Caco-2 (cell line): ENCODE measurements around the gene RPS14. TPM values are rescaled to one million over a fixed set of nuclear protein-coding genes. Genes with fewer than 3 reads are reported as not detected.
A peak's percentile ranks its signal among the peaks of the same experiment; 100 is the strongest.
"Not testable (repeated sequence)": the region's sequence is repeated elsewhere in the genome, so short reads cannot be mapped to it uniquely, and the experiment has no call there.

Experiments
- BruUV-seq: library from RNA; stranded (reverse); fragments of 400-500 nt; replicated peaks from 2 replicates; lab custom pipeline; 2021; lab: Mats Ljungman, UMichigan
- CTCF ChIA-PET: fragments of 300-600 bp; sonication (Branson Sonifier 250); formaldehyde crosslinking; loops from one replicate; lab custom pipeline; 2022; ENCODE audit warnings: antibody characterized with exemption; lab: Charles Lee
- POLR2A ChIA-PET: fragments of 300-600 bp; sonication (Branson Sonifier 250); formaldehyde crosslinking; loops from one replicate; lab custom pipeline; 2022; ENCODE audit warnings: antibody characterized with exemption; lab: Charles Lee
- DNase-seq, 2 experiments: peaks; one replicate each; pipeline versions ENCODE4 v3.0.0 to v3.0.0-alpha.2; 2020 to 2022
- H3K27me3 ChIP-seq: replicated peaks from 2 replicates; pipeline ENCODE4 v1.6.0; 2011; ENCODE audit warnings: low read length; ENCODE audit not compliant: control insufficient read depth, insufficient read depth
- H3K36me3 ChIP-seq: 2 replicates; pipeline ENCODE4 v1.5.1; 2011; ENCODE audit warnings: low read length; ENCODE audit not compliant: control insufficient read depth, insufficient read depth
- H3K4me1 ChIP-seq: fragments of 250-450 bp; sonication (Bioruptor Pico); 2 replicates; pipeline ENCODE4 v1.5.1; 2020; ENCODE audit warnings: mild to moderate bottlenecking
- H3K4me3 ChIP-seq: 2 replicates; pipeline ENCODE4 v1.5.1; 2011; ENCODE audit warnings: low read depth, mild to moderate bottlenecking, control low read depth, low read length
- H3K9me3 ChIP-seq: fragments of 250-450 bp; sonication (Bioruptor Pico); 2 replicates; pipeline ENCODE4 v1.5.1; 2020; ENCODE audit warnings: mild to moderate bottlenecking, moderate library complexity
- H3K27ac Mint-ChIP-seq: one replicate; pipeline ENCODE4 v1.8.0; 2022; ENCODE audit warnings: mixed read lengths; ENCODE audit not compliant: unreplicated experiment
- H3K27me3 Mint-ChIP-seq: one replicate; pipeline ENCODE4 v1.8.0; 2022; ENCODE audit warnings: mixed read lengths; ENCODE audit not compliant: insufficient read depth, unreplicated experiment
- H3K36me3 Mint-ChIP-seq: one replicate; pipeline ENCODE4 v1.8.0; 2022; ENCODE audit warnings: mild to moderate bottlenecking, mixed read lengths; ENCODE audit not compliant: insufficient read depth, unreplicated experiment
- H3K4me1 Mint-ChIP-seq: one replicate; pipeline ENCODE4 v1.8.0; 2022; ENCODE audit warnings: low read depth, mixed read lengths; ENCODE audit not compliant: unreplicated experiment
- H3K4me3 Mint-ChIP-seq: one replicate; pipeline ENCODE4 v1.8.0; 2022; ENCODE audit warnings: mild to moderate bottlenecking, moderate library complexity, mixed read lengths; ENCODE audit not compliant: unreplicated experiment
- H3K9me3 Mint-ChIP-seq: one replicate; pipeline ENCODE4 v1.8.0; 2022; ENCODE audit warnings: mixed read lengths; ENCODE audit not compliant: unreplicated experiment
- CTCF ChIP-seq, 2 experiments: fragments of 200-600 bp in 1 of 2; IDR thresholded peaks; 1 replicate in 1 of 2; 2 replicates in 1 of 2; pipeline versions ENCODE4 v1.5.1 to v1.8.0; 2011 to 2022; ENCODE audit warnings: antibody characterized with exemption in 1 of 2, control low read depth in 1 of 2, inconsistent platforms in 1 of 2, low read depth in 1 of 2, low read length in 1 of 2, mild to moderate bottlenecking in 1 of 2, moderate library complexity in 1 of 2; ENCODE audit not compliant: insufficient read depth in 1 of 2, severe bottlenecking in 1 of 2, unreplicated experiment in 1 of 2
- intact Hi-C: fragments of 100-400 bp; cut with micrococcal nuclease; formaldehyde crosslinking; loops from one replicate; pipeline ENCODE4 v1.10.0; 2022; ENCODE audit not compliant: unreplicated experiment
- total RNA-seq: library from RNA; stranded (reverse); gene quantifications from 2 replicates; pipeline ENCODE4 v1.2.3, GENCODE V29; 2022

Gene RPS14
- total RNA-seq, 1 experiment from 2014 or later, result 2,300 TPM

GRCh38 chr5:150481708-150481965 lies 32.1 kb upstream of the RPS14 start:
- no peak for TF ChIP-seq CTCF (IDR thresholded peaks at IDR 0.05; ENCODE audit: insufficient read depth in 1 of 2, low read depth in 1 of 2, low read length in 1 of 2, severe bottlenecking in 1 of 2, unreplicated experiment in 1 of 2)
- no peaks in the 10 kb centered on the region for H3K9me3 Mint-ChIP-seq
- CTCF ChIA-PET, result interaction anchor here (0.6 to 1.4 kb wide), 3 partner anchors 8 to 41 kb away, joined by 3 to 4 read pairs (median 3); no protein-coding TSS in a partner anchor
- H3K27me3 Mint-ChIP-seq, result no peaks in the 10 kb centered on the region
- H3K4me1 Mint-ChIP-seq, result peaks cover 24% of the 10 kb centered on the region
- intact Hi-C loops, result no loop called here
- Histone ChIP-seq H3K9me3 (no peaks in the 10 kb centered on the region), H3K36me3 (no peaks in the 10 kb centered on the region), H3K4me1 (peaks cover 17% of the 10 kb centered on the region), H3K27me3 (no peaks in the 10 kb centered on the region), H3K4me3 (no peak overlapping the region)
- POLR2A ChIA-PET, result no interaction called here
- no peak overlapping the region for H3K4me3 Mint-ChIP-seq
- no peak for DNase-seq
- H3K36me3 Mint-ChIP-seq, result peaks cover 10% of the 10 kb centered on the region
- peak overlapping the region; percentile 11 for H3K27ac Mint-ChIP-seq
- BruUV-seq, result no TSS peak

GRCh38 chr5:150479416-150479815 lies 29.9 kb upstream of the RPS14 start:
- Histone ChIP-seq H3K4me3 (no peak overlapping the region), H3K27me3 (no peaks in the 10 kb centered on the region), H3K36me3 (no peaks in the 10 kb centered on the region), H3K4me1 (peaks cover 21% of the 10 kb centered on the region), H3K9me3 (no peaks in the 10 kb centered on the region)
- POLR2A ChIA-PET, result no interaction called here
- no peak for DNase-seq
- H3K4me1 Mint-ChIP-seq, result peaks cover 25% of the 10 kb centered on the region
- no peak overlapping the region for H3K4me3 Mint-ChIP-seq
- BruUV-seq, result no TSS peak
- H3K9me3 Mint-ChIP-seq, result no peaks in the 10 kb centered on the region
- no peak for TF ChIP-seq CTCF (IDR thresholded peaks at IDR 0.05; ENCODE audit: insufficient read depth in 1 of 2, low read depth in 1 of 2, low read length in 1 of 2, severe bottlenecking in 1 of 2, unreplicated experiment in 1 of 2)
- H3K27me3 Mint-ChIP-seq, result no peaks in the 10 kb centered on the region
- no peak overlapping the region for H3K27ac Mint-ChIP-seq
- H3K36me3 Mint-ChIP-seq, result no peaks in the 10 kb centered on the region
- CTCF ChIA-PET, result interaction anchor here (0.6 kb wide), 1 partner anchor 15 kb away, joined by 4 read pairs; no protein-coding TSS in a partner anchor
- intact Hi-C loops, result no loop called here

GRCh38 chr5:150476568-150476967 lies 27.0 kb upstream of the RPS14 start:
- DNase-seq, H3K9me3 Mint-ChIP-seq, H3K27me3 Mint-ChIP-seq, CTCF ChIA-PET, BruUV-seq, H3K27me3 ChIP-seq, H3K36me3 Mint-ChIP-seq, POLR2A ChIA-PET, intact Hi-C loops, H3K4me3 Mint-ChIP-seq, H3K36me3 ChIP-seq, H3K4me3 ChIP-seq, H3K9me3 ChIP-seq: not testable (repeated sequence)
- peak overlapping the region; percentile 64 for H3K27ac Mint-ChIP-seq
- peaks cover 32% of the 10 kb centered on the region for H3K4me1 Mint-ChIP-seq
- H3K4me1 ChIP-seq, result peaks cover 32% of the 10 kb centered on the region
